ENCODE measurements around the gene TMEM132D.

Gene TMEM132D

DNA sequence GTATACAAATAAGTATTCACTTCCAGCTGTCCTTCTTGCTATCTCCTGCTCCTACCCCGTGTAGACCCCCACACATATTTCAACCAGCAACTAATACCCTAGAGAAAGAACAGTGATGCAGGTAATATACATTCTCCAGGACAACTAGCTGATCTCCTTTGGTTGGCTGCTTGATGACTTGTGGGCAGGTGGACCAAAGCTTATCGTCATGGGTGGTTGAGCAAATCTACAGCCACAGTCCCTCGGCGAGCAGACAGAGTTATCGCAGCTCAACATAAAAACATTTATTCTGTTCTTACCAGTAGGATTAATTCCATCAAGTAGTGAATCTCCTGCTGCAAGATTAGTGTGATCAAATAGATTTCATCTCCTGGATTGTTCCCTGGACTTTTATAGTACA lies 314.3 kb downstream of the TMEM132D start:
- peaks cover 15% of the 10 kb centered on the region for H3K9me3 Mint-ChIP-seq
- no peaks in the 10 kb centered on the region for H3K36me3 Mint-ChIP-seq (ENCODE audit: low read depth)
- TF ChIP-seq, protein P1, sequence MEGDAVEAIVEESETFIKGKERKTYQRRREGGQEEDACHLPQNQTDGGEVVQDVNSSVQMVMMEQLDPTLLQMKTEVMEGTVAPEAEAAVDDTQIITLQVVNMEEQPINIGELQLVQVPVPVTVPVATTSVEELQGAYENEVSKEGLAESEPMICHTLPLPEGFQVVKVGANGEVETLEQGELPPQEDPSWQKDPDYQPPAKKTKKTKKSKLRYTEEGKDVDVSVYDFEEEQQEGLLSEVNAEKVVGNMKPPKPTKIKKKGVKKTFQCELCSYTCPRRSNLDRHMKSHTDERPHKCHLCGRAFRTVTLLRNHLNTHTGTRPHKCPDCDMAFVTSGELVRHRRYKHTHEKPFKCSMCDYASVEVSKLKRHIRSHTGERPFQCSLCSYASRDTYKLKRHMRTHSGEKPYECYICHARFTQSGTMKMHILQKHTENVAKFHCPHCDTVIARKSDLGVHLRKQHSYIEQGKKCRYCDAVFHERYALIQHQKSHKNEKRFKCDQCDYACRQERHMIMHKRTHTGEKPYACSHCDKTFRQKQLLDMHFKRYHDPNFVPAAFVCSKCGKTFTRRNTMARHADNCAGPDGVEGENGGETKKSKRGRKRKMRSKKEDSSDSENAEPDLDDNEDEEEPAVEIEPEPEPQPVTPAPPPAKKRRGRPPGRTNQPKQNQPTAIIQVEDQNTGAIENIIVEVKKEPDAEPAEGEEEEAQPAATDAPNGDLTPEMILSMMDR (IDR thresholded peaks at IDR 0.05; ENCODE audit: unreplicated experiment in 3 of 3), result no peak
- H3K4me1 Mint-ChIP-seq, result no peaks in the 10 kb centered on the region
- H3K27me3 Mint-ChIP-seq (ENCODE audit: low read depth), result peaks cover 5% of the 10 kb centered on the region
- H3K4me3 Mint-ChIP-seq, result no peak overlapping the region
- no peak overlapping the region for H3K27ac Mint-ChIP-seq

DNA sequence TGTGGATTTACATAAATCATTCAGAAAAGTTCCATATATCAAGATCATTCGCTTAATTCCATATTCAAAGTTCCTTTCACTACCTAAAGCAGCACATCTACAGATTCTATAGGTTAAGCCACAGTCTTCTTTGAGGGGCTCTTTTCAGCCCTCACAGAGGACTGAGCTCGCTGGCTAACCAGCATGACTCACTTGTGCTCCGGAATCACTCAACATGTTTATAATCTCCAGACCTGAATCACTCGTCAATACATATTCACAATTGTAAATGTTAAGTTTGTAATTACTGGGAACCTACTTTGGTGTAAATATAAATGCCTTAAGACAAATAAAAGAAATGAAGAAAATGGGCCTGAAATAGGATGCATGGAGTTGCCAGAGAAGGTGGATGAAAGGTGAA lies 315.7 kb downstream of the TMEM132D start:
- Mint-ChIP-seq H3K36me3 (ENCODE audit: low read depth) (no peaks in the 10 kb centered on the region), H3K9me3 (peaks cover 15% of the 10 kb centered on the region), H3K4me1 (no peaks in the 10 kb centered on the region), H3K27ac (no peak overlapping the region), H3K27me3 (ENCODE audit: low read depth) (peaks cover 5% of the 10 kb centered on the region), H3K4me3 (no peak overlapping the region)
- TF ChIP-seq, protein P1 (IDR thresholded peaks at IDR 0.05; ENCODE audit: unreplicated experiment in 3 of 3), result no peak

DNA sequence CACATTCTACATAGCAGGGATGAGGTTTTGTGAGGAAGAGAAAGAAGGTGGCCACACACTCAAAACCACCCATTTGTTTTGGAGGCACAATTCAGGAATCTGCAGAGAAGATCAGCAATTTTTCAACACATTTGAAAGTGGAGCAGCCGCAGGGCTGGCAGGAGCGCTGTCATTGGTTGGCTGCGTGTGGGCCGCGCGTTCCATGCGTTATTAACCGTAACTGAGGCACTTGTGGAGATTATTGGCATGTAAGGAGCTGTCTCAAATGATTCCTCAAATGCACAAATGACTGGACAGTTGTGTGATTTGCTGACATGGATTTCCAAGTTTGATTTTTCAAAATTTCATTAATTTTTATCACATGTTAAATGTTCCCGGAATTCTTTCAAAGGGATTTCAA lies 318.5 kb downstream of the TMEM132D start:
- TF ChIP-seq, protein P1 (IDR thresholded peaks at IDR 0.05; ENCODE audit: unreplicated experiment in 3 of 3), result no peak
- Mint-ChIP-seq H3K27ac (no peak overlapping the region), H3K9me3 (peaks cover 17% of the 10 kb centered on the region), H3K27me3 (ENCODE audit: low read depth) (peaks cover 4% of the 10 kb centered on the region), H3K4me3 (no peak overlapping the region), H3K36me3 (ENCODE audit: low read depth) (no peaks in the 10 kb centered on the region), H3K4me1 (no peaks in the 10 kb centered on the region)

DNA sequence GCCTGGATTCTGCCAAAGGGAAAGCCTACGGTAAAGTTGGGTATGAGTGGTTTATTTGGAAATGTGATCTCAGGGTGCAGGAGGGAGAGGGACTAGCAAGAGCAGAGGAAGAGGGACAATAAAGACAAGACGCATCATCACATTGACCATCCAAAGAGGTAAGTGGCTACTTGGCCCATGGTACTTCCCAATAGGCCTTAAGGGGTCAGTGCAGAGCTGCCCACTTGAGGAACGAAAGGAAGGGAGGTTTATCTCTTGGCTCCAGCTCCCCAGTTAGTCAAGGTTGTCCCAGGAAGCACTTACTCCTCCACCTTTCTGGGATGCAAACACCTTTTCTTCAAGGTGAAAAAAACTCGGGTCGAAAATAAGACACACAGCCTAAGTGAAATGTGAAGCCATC lies 323.9 kb downstream of the TMEM132D start:
- H3K36me3 Mint-ChIP-seq (ENCODE audit: low read depth), result no peaks in the 10 kb centered on the region
- H3K27me3 Mint-ChIP-seq (ENCODE audit: low read depth), result peaks cover 4% of the 10 kb centered on the region
- no peak overlapping the region for H3K4me3 Mint-ChIP-seq
- no peak overlapping the region for H3K27ac Mint-ChIP-seq
- TF ChIP-seq, protein P1 (IDR thresholded peaks at IDR 0.05; ENCODE audit: unreplicated experiment in 3 of 3), result no peak
- peaks cover 2% of the 10 kb centered on the region for H3K9me3 Mint-ChIP-seq
- H3K4me1 Mint-ChIP-seq, result no peaks in the 10 kb centered on the region

DNA sequence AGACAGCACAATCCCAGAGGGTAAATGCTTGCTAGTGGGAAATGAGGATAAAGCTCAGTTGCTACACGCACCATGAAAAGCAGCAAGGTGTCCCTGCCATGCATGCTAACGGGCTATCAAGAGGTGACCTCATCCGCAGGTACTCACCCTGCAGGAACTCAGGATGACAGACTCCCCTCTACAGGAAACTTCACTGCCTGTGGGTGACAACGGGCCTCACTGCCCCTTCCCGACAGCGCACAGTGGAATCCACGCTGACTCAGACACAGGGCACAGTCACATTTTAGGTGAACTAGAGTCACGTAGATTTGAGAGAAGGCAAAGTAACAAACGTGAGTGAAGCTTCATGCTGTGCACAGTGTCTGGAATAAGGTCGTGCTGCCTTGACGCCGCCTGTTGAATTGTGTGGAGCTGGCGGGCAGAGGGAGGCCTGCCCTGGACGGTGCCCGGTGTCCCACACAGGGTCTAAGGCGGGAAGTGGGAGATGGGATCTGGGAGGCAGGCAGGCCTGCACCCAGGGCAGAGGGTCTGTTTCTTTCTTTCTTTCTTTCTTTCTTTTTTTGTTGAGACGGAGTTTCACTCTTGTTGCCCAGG lies 331.8 kb downstream of the TMEM132D start:
- H3K4me3 Mint-ChIP-seq, result no peak overlapping the region

More for the DNA sequence above, 331.8 kb downstream of the TMEM132D start:
- Mint-ChIP-seq H3K36me3 (ENCODE audit: low read depth) (no peaks in the 10 kb centered on the region), H3K4me1 (no peaks in the 10 kb centered on the region), H3K9me3 (no peaks in the 10 kb centered on the region), H3K27me3 (ENCODE audit: low read depth) (peaks cover 8% of the 10 kb centered on the region), H3K27ac (no peak overlapping the region)
- TF ChIP-seq, protein P1 (IDR thresholded peaks at IDR 0.05; ENCODE audit: unreplicated experiment in 3 of 3), result no peak

Data from nephron (organoid).